Keratinocyte (primary cell): Measurements from ENCODE around the gene TTC9B. TPM values are rescaled to one million over a fixed set of nuclear protein-coding genes. Genes with fewer than 3 reads are reported as not detected.

Source experiments
- DNase-seq: peaks from one replicate; pipeline ENCODE4 v3.0.0-alpha.2; 2011; ENCODE audit warnings: low read depth, missing footprints, low spot score
- FAIRE-seq: peaks from 2 replicates; lab custom pipeline; 2011; peaks lifted over from hg19 to GRCh38; lab: Jason Lieb, UNC
- H2AFZ ChIP-seq: 2 replicates; pipeline ENCODE4 v1.6.0; 2012; ENCODE audit warnings: low read length, control low read depth, inconsistent platforms; ENCODE audit not compliant: control insufficient read depth
- H3K27ac ChIP-seq: 2 replicates; pipeline ENCODE4 v1.5.1; 2011; ENCODE audit warnings: low read length; ENCODE audit not compliant: control insufficient read depth, insufficient read depth
- H3K27me3 ChIP-seq: 3 replicates; pipeline ENCODE4 v1.6.0; 2011; ENCODE audit warnings: low read length; ENCODE audit not compliant: control insufficient read depth, insufficient read depth; ENCODE audit errors: extremely low read depth
- H3K36me3 ChIP-seq, 2 experiments: 2 replicates in 1 of 2; 3 replicates in 1 of 2; pipeline ENCODE4 v1.5.1; 2011; ENCODE audit warnings: low read length in 2 of 2, mild to moderate bottlenecking in 1 of 2; ENCODE audit not compliant: control insufficient read depth in 2 of 2, insufficient read depth in 2 of 2; ENCODE audit errors: extremely low read depth in 1 of 2
- H3K4me1 ChIP-seq: 3 replicates; pipeline ENCODE4 v1.5.1; 2011; ENCODE audit warnings: low read length; ENCODE audit not compliant: control insufficient read depth, insufficient read depth; ENCODE audit errors: extremely low read depth
- H3K4me2 ChIP-seq: 3 replicates; pipeline ENCODE4 v1.6.0; 2011; ENCODE audit warnings: low read depth, low read length; ENCODE audit not compliant: control insufficient read depth, insufficient read depth; ENCODE audit errors: extremely low read depth
- H3K4me3 ChIP-seq, 3 experiments: fragments of 200-600 bp in 1 of 3; sonication (generic) in 1 of 3; 2 replicates in 2 of 3; 3 replicates in 1 of 3; pipeline ENCODE4 v1.5.1; 2011 to 2016; ENCODE audit warnings: low read length in 3 of 3, mild to moderate bottlenecking in 3 of 3, control low read depth in 2 of 3, inconsistent platforms in 1 of 3, low read depth in 1 of 3, mixed read lengths in 1 of 3, mixed run types in 1 of 3, moderate library complexity in 1 of 3; ENCODE audit not compliant: control insufficient read depth in 2 of 3, insufficient read depth in 2 of 3; ENCODE audit errors: extremely low read depth in 1 of 3
- H3K79me2 ChIP-seq: 2 replicates; pipeline ENCODE4 v1.6.0; 2012; ENCODE audit warnings: low read length; ENCODE audit not compliant: control insufficient read depth, insufficient read depth
- H3K9ac ChIP-seq: 3 replicates; pipeline ENCODE4 v1.6.0; 2011; ENCODE audit warnings: low read length; ENCODE audit not compliant: control insufficient read depth, insufficient read depth; ENCODE audit errors: extremely low read depth
- H3K9me1 ChIP-seq: 3 replicates; pipeline ENCODE4 v1.6.0; 2011; ENCODE audit warnings: low read length; ENCODE audit not compliant: control insufficient read depth, insufficient read depth; ENCODE audit errors: extremely low read depth
- H3K9me3 ChIP-seq: 2 replicates; pipeline ENCODE4 v1.5.1; 2012; ENCODE audit warnings: low read depth, low read length; ENCODE audit not compliant: control insufficient read depth
- H4K20me1 ChIP-seq: 3 replicates; pipeline ENCODE4 v1.6.0; 2011; ENCODE audit warnings: low read length; ENCODE audit not compliant: control insufficient read depth, insufficient read depth; ENCODE audit errors: extremely low read depth
- CTCF ChIP-seq, 3 experiments: IDR thresholded peaks in 1 of 3; conservative IDR thresholded peaks in 1 of 3; optimal IDR thresholded peaks in 1 of 3; 2 replicates in 2 of 3; 3 replicates in 1 of 3; pipeline versions ENCODE3 to v1.5.1; 2011; ENCODE audit warnings: low read length in 3 of 3, mild to moderate bottlenecking in 3 of 3, moderate library complexity in 2 of 3, control low read depth in 1 of 3, inconsistent platforms in 1 of 3; ENCODE audit not compliant: insufficient read depth in 2 of 3; ENCODE audit errors: extremely low read depth in 1 of 3
- EZH2 ChIP-seq: IDR thresholded peaks from one replicate; pipeline ENCODE4 v1.6.1; 2012; ENCODE audit warnings: inconsistent platforms, mild to moderate bottlenecking, low read length, moderate library complexity
- dilution Hi-C: fragments of 300-500 bp; cut with MboI; formaldehyde crosslinking; loops from one replicate; pipeline ENCODE4 v1.7.0; 2020; ENCODE audit warnings: low sequenced_read_pairs; ENCODE audit not compliant: extremely low pct_ligation_motif_present
- polyA plus RNA-seq, 5 experiments: library from polyadenylated mRNA; depleted of rRNA in 3 of 5; stranded (reverse) in 3 of 5; stranded (forward) in 1 of 5; unstranded in 1 of 5; fragments of >200 nt; gene quantifications; 1 replicate in 1 of 5; 2 replicates in 3 of 5; 3 replicates in 1 of 5; pipeline versions ENCODE4 v1.2.1 to v1.2.3, GENCODE V29; 2011 to 2012; ENCODE audit warnings: missing spikeins in 2 of 5, low read depth in 1 of 5, low replicate concordance in 1 of 5

The TTC9B gene
- polyA plus RNA-seq, 1 donor (not counting 4 experiments of a cell fraction or from before 2014, with no cell fraction given) = not detected

GRCh38 chr19:40228863-40229262 lies 10.7 kb upstream of the TTC9B start:
- FAIRE-seq = no peak
- H3K4me2 ChIP-seq = no peak overlapping the region
- TF ChIP-seq EZH2 = no peak
- TF ChIP-seq CTCF (optimal IDR thresholded peaks at IDR 0.05 in 1 of 3, IDR thresholded peaks at IDR 0.05 in 1 of 3, conservative IDR thresholded peaks at IDR 0.05 in 1 of 3; ENCODE audit: extremely low read depth in 1 of 3, insufficient read depth in 2 of 3, low read length in 3 of 3) = no peak

GRCh38 chr19:40228346-40228745 lies 10.2 kb upstream of the TTC9B start:
- dilution Hi-C loops = no loop called here
- Histone ChIP-seq H3K79me2 (no peaks in the 10 kb centered on the region), H3K9me3 (no peaks in the 10 kb centered on the region), H3K27ac (no peak overlapping the region), H3K27me3 (peaks cover 19% of the 10 kb centered on the region), H3K9ac (no peak overlapping the region), H3K4me2 (no peak overlapping the region), H4K20me1 (no peaks in the 10 kb centered on the region), H3K4me3 (no peak overlapping the region), H3K36me3 (peaks cover 0 to 1% of the 10 kb centered on the region in 2 experiments), H3K4me1 (no peaks in the 10 kb centered on the region), H3K9me1 (no peaks in the 10 kb centered on the region), H2AFZ (no peak overlapping the region)
- FAIRE-seq (no peak), DNase-seq (no peak)
- TF ChIP-seq CTCF (optimal IDR thresholded peaks at IDR 0.05 in 1 of 3, IDR thresholded peaks at IDR 0.05 in 1 of 3, conservative IDR thresholded peaks at IDR 0.05 in 1 of 3; ENCODE audit: extremely low read depth in 1 of 3, insufficient read depth in 2 of 3, low read length in 3 of 3) = no peak
- no peak for TF ChIP-seq EZH2

More at GRCh38 chr19:40228863-40229262, 10.7 kb upstream of the TTC9B start:
- Histone ChIP-seq H2AFZ (no peak overlapping the region), H3K9me3 (no peaks in the 10 kb centered on the region), H3K27me3 (peaks cover 19% of the 10 kb centered on the region), H3K4me1 (no peaks in the 10 kb centered on the region), H3K9ac (no peak overlapping the region), H3K4me3 (no peak overlapping the region), H3K36me3 (peaks cover under 1 to 1% of the 10 kb centered on the region in 2 experiments), H4K20me1 (no peaks in the 10 kb centered on the region), H3K79me2 (no peaks in the 10 kb centered on the region), H3K9me1 (no peaks in the 10 kb centered on the region), H3K27ac (no peak overlapping the region)
- DNase-seq = no peak
- dilution Hi-C loops = no loop called here
